ENCODE results near the gene LMAN1. TPM values are rescaled to one million over a fixed set of nuclear protein-coding genes. Genes with fewer than 3 reads are reported as not detected.

LMAN1 gene
- total RNA-seq, 1 experiment from 2014 or later, result 77.3 TPM

DNA sequence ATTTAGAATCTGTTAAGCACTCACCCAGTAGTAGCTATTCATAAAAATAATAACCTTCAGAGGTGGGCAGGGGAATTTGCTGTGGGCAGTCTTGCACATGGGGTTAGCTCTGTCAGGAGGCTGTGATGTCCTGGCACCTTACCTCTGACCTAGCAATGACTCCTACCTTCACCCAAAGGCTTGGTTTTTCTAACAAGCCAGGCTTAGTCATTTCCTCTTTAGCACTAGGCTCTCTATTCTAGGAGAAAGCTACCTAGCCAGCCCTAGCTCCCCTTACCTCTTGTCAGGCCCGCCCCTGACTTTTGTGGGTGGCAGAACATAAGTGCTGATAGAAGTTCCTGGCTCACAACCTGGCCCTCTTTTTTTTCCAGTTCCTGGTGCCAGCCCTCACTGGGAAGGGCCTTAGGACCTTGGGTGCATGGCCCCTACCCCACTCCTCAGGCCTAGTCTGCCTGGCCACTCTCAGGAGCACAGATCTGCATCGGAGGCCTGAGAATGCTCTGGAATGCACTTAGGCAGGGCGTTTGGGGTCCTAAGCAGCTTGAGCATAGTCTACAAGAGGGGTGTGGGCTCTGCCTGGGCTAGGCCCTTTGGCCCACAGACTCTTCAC, 58.3 kb downstream of the LMAN1 start:
- no peak for TF ChIP-seq NR1H2 (CRISPR knock-in tag; IDR thresholded peaks at IDR 0.05)
- TF ChIP-seq, protein P1, sequence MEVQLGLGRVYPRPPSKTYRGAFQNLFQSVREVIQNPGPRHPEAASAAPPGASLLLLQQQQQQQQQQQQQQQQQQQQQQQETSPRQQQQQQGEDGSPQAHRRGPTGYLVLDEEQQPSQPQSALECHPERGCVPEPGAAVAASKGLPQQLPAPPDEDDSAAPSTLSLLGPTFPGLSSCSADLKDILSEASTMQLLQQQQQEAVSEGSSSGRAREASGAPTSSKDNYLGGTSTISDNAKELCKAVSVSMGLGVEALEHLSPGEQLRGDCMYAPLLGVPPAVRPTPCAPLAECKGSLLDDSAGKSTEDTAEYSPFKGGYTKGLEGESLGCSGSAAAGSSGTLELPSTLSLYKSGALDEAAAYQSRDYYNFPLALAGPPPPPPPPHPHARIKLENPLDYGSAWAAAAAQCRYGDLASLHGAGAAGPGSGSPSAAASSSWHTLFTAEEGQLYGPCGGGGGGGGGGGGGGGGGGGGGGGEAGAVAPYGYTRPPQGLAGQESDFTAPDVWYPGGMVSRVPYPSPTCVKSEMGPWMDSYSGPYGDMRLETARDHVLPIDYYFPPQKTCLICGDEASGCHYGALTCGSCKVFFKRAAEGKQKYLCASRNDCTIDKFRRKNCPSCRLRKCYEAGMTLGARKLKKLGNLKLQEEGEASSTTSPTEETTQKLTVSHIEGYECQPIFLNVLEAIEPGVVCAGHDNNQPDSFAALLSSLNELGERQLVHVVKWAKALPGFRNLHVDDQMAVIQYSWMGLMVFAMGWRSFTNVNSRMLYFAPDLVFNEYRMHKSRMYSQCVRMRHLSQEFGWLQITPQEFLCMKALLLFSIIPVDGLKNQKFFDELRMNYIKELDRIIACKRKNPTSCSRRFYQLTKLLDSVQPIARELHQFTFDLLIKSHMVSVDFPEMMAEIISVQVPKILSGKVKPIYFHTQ (CRISPR knock-in tag; IDR thresholded peaks at IDR 0.05), result no peak
- TF ChIP-seq, protein P2, sequence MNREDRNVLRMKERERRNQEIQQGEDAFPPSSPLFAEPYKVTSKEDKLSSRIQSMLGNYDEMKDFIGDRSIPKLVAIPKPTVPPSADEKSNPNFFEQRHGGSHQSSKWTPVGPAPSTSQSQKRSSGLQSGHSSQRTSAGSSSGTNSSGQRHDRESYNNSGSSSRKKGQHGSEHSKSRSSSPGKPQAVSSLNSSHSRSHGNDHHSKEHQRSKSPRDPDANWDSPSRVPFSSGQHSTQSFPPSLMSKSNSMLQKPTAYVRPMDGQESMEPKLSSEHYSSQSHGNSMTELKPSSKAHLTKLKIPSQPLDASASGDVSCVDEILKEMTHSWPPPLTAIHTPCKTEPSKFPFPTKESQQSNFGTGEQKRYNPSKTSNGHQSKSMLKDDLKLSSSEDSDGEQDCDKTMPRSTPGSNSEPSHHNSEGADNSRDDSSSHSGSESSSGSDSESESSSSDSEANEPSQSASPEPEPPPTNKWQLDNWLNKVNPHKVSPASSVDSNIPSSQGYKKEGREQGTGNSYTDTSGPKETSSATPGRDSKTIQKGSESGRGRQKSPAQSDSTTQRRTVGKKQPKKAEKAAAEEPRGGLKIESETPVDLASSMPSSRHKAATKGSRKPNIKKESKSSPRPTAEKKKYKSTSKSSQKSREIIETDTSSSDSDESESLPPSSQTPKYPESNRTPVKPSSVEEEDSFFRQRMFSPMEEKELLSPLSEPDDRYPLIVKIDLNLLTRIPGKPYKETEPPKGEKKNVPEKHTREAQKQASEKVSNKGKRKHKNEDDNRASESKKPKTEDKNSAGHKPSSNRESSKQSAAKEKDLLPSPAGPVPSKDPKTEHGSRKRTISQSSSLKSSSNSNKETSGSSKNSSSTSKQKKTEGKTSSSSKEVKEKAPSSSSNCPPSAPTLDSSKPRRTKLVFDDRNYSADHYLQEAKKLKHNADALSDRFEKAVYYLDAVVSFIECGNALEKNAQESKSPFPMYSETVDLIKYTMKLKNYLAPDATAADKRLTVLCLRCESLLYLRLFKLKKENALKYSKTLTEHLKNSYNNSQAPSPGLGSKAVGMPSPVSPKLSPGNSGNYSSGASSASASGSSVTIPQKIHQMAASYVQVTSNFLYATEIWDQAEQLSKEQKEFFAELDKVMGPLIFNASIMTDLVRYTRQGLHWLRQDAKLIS (CRISPR knock-in tag; IDR thresholded peaks at IDR 0.05; ENCODE audit: borderline replicate concordance), result no peak
- TF ChIP-seq, protein P3, sequence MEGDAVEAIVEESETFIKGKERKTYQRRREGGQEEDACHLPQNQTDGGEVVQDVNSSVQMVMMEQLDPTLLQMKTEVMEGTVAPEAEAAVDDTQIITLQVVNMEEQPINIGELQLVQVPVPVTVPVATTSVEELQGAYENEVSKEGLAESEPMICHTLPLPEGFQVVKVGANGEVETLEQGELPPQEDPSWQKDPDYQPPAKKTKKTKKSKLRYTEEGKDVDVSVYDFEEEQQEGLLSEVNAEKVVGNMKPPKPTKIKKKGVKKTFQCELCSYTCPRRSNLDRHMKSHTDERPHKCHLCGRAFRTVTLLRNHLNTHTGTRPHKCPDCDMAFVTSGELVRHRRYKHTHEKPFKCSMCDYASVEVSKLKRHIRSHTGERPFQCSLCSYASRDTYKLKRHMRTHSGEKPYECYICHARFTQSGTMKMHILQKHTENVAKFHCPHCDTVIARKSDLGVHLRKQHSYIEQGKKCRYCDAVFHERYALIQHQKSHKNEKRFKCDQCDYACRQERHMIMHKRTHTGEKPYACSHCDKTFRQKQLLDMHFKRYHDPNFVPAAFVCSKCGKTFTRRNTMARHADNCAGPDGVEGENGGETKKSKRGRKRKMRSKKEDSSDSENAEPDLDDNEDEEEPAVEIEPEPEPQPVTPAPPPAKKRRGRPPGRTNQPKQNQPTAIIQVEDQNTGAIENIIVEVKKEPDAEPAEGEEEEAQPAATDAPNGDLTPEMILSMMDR (IDR thresholded peaks at IDR 0.05), result no peak
- TF ChIP-seq, protein P4, sequence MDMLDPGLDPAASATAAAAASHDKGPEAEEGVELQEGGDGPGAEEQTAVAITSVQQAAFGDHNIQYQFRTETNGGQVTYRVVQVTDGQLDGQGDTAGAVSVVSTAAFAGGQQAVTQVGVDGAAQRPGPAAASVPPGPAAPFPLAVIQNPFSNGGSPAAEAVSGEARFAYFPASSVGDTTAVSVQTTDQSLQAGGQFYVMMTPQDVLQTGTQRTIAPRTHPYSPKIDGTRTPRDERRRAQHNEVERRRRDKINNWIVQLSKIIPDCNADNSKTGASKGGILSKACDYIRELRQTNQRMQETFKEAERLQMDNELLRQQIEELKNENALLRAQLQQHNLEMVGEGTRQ (CRISPR knock-in tag; IDR thresholded peaks at IDR 0.05), result no peak
- TF ChIP-seq, protein P5, sequence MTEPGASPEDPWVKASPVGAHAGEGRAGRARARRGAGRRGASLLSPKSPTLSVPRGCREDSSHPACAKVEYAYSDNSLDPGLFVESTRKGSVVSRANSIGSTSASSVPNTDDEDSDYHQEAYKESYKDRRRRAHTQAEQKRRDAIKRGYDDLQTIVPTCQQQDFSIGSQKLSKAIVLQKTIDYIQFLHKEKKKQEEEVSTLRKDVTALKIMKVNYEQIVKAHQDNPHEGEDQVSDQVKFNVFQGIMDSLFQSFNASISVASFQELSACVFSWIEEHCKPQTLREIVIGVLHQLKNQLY (CRISPR knock-in tag; IDR thresholded peaks at IDR 0.05), result no peak
- no peak for TF ChIP-seq ZNF138 (CRISPR knock-in tag; conservative IDR thresholded peaks at IDR 0.05)
- TF ChIP-seq, protein P6, sequence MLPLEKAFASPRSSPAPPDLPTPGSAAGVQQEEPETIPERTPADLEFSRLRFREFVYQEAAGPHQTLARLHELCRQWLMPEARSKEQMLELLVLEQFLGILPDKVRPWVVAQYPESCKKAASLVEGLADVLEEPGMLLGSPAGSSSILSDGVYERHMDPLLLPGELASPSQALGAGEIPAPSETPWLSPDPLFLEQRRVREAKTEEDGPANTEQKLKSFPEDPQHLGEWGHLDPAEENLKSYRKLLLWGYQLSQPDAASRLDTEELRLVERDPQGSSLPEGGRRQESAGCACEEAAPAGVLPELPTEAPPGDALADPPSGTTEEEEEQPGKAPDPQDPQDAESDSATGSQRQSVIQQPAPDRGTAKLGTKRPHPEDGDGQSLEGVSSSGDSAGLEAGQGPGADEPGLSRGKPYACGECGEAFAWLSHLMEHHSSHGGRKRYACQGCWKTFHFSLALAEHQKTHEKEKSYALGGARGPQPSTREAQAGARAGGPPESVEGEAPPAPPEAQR (CRISPR knock-in tag; IDR thresholded peaks at IDR 0.05), result no peak
- TF ChIP-seq ZNF671 (CRISPR knock-in tag; IDR thresholded peaks at IDR 0.05), result no peak
- Mint-ChIP-seq H3K9me3 (no peaks in the 10 kb centered on the region), H3K4me3 (no peak overlapping the region), H3K36me3 (no peaks in the 10 kb centered on the region), H3K27me3 (ENCODE audit: low read depth) (peaks cover 26% of the 10 kb centered on the region), H3K27ac (no peak overlapping the region), H3K4me1 (no peaks in the 10 kb centered on the region)
- ATAC-seq, result no peak
- DNase-seq (ENCODE audit: low spot score), result no peak
- CTCF ChIA-PET, result interaction anchor here (0.6 to 1.6 kb wide), 4 partner anchors 25 to 102 kb away, joined by 3 to 7 read pairs (median 4); no protein-coding TSS in a partner anchor
- POLR2A ChIA-PET, result interaction anchor here (0.5 kb wide), 1 partner anchor 510 kb away, joined by 3 read pairs; no protein-coding TSS in a partner anchor

DNA sequence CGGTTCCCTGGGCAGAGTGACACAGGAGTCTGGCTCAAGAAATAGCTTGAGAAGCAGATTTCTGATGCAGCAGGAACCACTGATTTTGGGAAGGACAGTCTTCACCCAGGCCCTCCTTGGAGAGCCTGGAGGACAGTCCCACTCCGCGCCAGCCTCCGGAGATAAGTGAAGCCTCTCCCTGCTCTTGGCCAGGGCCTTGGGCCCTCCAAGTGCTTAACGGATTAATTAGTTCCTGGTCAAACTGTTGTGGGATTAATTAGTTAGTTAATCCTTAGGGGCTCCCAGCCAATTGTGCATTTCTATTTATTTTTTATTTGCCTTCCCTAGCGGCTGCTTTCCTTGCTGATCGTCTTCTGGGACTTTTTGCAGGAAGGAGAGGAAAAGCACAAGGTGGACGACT, 60.2 kb downstream of the LMAN1 start:
- DNase-seq (ENCODE audit: low spot score) (no peak), ATAC-seq (no peak)
- Mint-ChIP-seq H3K4me3 (no peak overlapping the region), H3K4me1 (no peaks in the 10 kb centered on the region), H3K27ac (no peak overlapping the region), H3K27me3 (ENCODE audit: low read depth) (peaks cover 34% of the 10 kb centered on the region), H3K9me3 (no peaks in the 10 kb centered on the region), H3K36me3 (no peaks in the 10 kb centered on the region)
- POLR2A ChIA-PET, result interaction anchor here (0.8 kb wide), 1 partner anchor 9 kb away, joined by 8 read pairs; no protein-coding TSS in a partner anchor
- TF ChIP-seq ZNF396 (CRISPR knock-in tag; IDR thresholded peaks at IDR 0.05; ENCODE audit: borderline replicate concordance), result no peak
- no peak for TF ChIP-seq FOXK1 (CRISPR knock-in tag; IDR thresholded peaks at IDR 0.05)
- TF ChIP-seq, protein P7, sequence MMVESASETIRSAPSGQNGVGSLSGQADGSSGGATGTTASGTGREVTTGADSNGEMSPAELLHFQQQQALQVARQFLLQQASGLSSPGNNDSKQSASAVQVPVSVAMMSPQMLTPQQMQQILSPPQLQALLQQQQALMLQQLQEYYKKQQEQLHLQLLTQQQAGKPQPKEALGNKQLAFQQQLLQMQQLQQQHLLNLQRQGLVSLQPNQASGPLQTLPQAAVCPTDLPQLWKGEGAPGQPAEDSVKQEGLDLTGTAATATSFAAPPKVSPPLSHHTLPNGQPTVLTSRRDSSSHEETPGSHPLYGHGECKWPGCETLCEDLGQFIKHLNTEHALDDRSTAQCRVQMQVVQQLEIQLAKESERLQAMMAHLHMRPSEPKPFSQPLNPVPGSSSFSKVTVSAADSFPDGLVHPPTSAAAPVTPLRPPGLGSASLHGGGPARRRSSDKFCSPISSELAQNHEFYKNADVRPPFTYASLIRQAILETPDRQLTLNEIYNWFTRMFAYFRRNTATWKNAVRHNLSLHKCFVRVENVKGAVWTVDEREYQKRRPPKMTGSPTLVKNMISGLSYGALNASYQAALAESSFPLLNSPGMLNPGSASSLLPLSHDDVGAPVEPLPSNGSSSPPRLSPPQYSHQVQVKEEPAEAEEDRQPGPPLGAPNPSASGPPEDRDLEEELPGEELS (CRISPR knock-in tag; IDR thresholded peaks at IDR 0.05), result no peak
- TF ChIP-seq TEAD1 (CRISPR knock-in tag; IDR thresholded peaks at IDR 0.05), result no peak
- no peak for TF ChIP-seq OVOL2 (CRISPR knock-in tag; IDR thresholded peaks at IDR 0.05; ENCODE audit: borderline replicate concordance)
- CTCF ChIA-PET, result interaction anchor here (1.0 to 1.6 kb wide), 2 partner anchors 9 to 26 kb away, joined by 3 to 5 read pairs; partner anchors contain the start of gene RAX

Data from WTC11 (cell line).